Smooth muscle cell (in vitro differentiated cells): ENCODE measurements around the gene ERC2. TPM values are rescaled to one million over a fixed set of nuclear protein-coding genes. Genes with fewer than 3 reads are reported as not detected.

Source experiments
- DNase-seq: peaks from one replicate; lab custom pipeline; 2025; ENCODE audit not compliant: unreplicated experiment; lab: John Stamatoyannopoulos, UW
- H2AFZ ChIP-seq: fragments of 200-600 bp; sonication (generic); 2 replicates; pipeline ENCODE4 v1.6.0; 2016; ENCODE audit warnings: antibody characterized with exemption, low read depth, mild to moderate bottlenecking
- H3F3A ChIP-seq: fragments of 200-600 bp; sonication (generic); 2 replicates; pipeline ENCODE4 v1.6.0; 2017; ENCODE audit warnings: antibody characterized with exemption, low read depth
- H3K27ac ChIP-seq: fragments of 200-600 bp; sonication (generic); 2 replicates; pipeline ENCODE4 v1.5.1; 2016; ENCODE audit warnings: low read depth, mild to moderate bottlenecking
- H3K27me3 ChIP-seq: fragments of 200-600 bp; sonication (generic); 2 replicates; pipeline ENCODE4 v1.6.1; 2016; ENCODE audit warnings: low read depth, mild to moderate bottlenecking
- H3K36me3 ChIP-seq: fragments of 200-600 bp; sonication (generic); 2 replicates; pipeline ENCODE4 v1.5.1; 2016; ENCODE audit warnings: low read depth
- H3K4me1 ChIP-seq: fragments of 200-600 bp; sonication (generic); 2 replicates; pipeline ENCODE4 v1.5.1; 2016; ENCODE audit warnings: low read depth
- H3K4me2 ChIP-seq: fragments of 200-600 bp; sonication (generic); 2 replicates; pipeline ENCODE4 v1.6.0; 2016; ENCODE audit warnings: mild to moderate bottlenecking
- H3K4me3 ChIP-seq: fragments of 200-600 bp; sonication (generic); 2 replicates; pipeline ENCODE4 v1.5.1; 2016; ENCODE audit warnings: mild to moderate bottlenecking
- H3K79me2 ChIP-seq: fragments of 200-600 bp; sonication (generic); 2 replicates; pipeline ENCODE4 v1.6.0; 2016; ENCODE audit warnings: low read depth, mild to moderate bottlenecking
- H3K9ac ChIP-seq: fragments of 200-600 bp; sonication (generic); 2 replicates; pipeline ENCODE4 v1.6.0; 2016; ENCODE audit warnings: low read depth
- H3K9me3 ChIP-seq: fragments of 200-600 bp; sonication (generic); replicated peaks from 2 replicates; pipeline ENCODE4 v1.5.1; 2016; ENCODE audit warnings: low read depth
- H4K20me1 ChIP-seq: fragments of 200-600 bp; sonication (generic); 2 replicates; pipeline ENCODE4 v1.6.0; 2016; ENCODE audit warnings: low read depth
- CTCF ChIP-seq: fragments of 200-600 bp; sonication (generic); IDR thresholded peaks from 2 replicates; pipeline ENCODE4 v1.5.1; 2017; ENCODE audit warnings: borderline replicate concordance, mild to moderate bottlenecking, antibody characterized with exemption; ENCODE audit not compliant: insufficient read depth, poor library complexity, severe bottlenecking
- WGBS: methylation state at CpG from one replicate; pipeline ENCODE4 v1.1.7; 2016; ENCODE audit warnings: low lambda C conversion rate; 5-methylcytosine and 5-hydroxymethylcytosine counted together
- polyA plus RNA-seq: library from polyadenylated mRNA; unstranded; fragments of >200 nt; fragmentation: Nextera tagmentation; extraction: Ambion mirVana; gene quantifications from 2 replicates; pipeline ENCODE4 v1.2.1, GENCODE V29; 2016
- total RNA-seq: library from RNA; depleted of rRNA; stranded (reverse); fragments of >200 nt; gene quantifications from 2 replicates; pipeline ENCODE4 v1.2.3, GENCODE V29; 2014

Gene ERC2
- total and polyA plus RNA-seq, 2 experiments from 2014 or later: 1.1 TPM; not detected in 1

DNA sequence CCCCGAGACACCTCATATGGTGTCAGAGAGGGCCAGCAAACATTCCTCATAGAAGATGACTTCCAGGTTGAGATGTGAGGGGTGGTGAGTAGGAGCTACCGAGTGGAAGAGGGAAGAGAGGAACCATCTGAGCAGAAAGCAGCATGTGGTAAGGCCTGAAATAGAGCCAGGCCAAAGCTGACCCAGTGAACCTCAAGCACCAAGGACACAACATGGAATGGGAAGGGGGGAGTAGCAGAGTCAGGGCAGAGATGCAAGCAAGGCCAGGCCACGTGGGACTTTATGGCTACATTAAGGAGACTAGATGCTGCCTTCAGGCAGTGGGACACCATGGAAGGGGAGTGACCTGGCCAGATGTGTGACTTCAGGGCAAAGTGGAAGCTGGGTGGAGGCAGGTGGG, 942.8 kb downstream of the ERC2 start:
- DNase-seq: no peak
- TF ChIP-seq CTCF: no peak
- Histone ChIP-seq H4K20me1 (no peaks in the 10 kb centered on the region), H3K27ac (no peak overlapping the region), H3K4me2 (no peak overlapping the region), H3K79me2 (no peaks in the 10 kb centered on the region), H3K36me3 (no peaks in the 10 kb centered on the region), H3K27me3 (no peaks in the 10 kb centered on the region), H3K9me3 (no peaks in the 10 kb centered on the region), H3K4me1 (peaks cover 25% of the 10 kb centered on the region), H2AFZ (no peak overlapping the region), H3K9ac (no peak overlapping the region), H3K4me3 (no peak overlapping the region), H3F3A (no peaks in the 10 kb centered on the region)
- WGBS: 92% methylated on average over 3 of the region's 3 CpGs

- H3K27me3 ChIP-seq: no peaks in the 10 kb centered on the region
- no peaks in the 10 kb centered on the region for H3K9me3 ChIP-seq
- no peaks in the 10 kb centered on the region for H4K20me1 ChIP-seq
- WGBS: 93% methylated on average over 4 of the region's 4 CpGs
- no peaks in the 10 kb centered on the region for H3K36me3 ChIP-seq
- no peak overlapping the region for H3K27ac ChIP-seq
- no peak for TF ChIP-seq CTCF
- H3K79me2 ChIP-seq: no peaks in the 10 kb centered on the region
- DNase-seq: no peak
- H3K4me1 ChIP-seq: peaks cover 25% of the 10 kb centered on the region
- no peak overlapping the region for H2AFZ ChIP-seq
- H3K4me3 ChIP-seq: no peak overlapping the region
- H3K9ac ChIP-seq: no peak overlapping the region
- H3K4me2 ChIP-seq: no peak overlapping the region
- H3F3A ChIP-seq: no peaks in the 10 kb centered on the region
These were observed 943.6 kb downstream of the ERC2 start for GRCh38 chr3:55524565-55525244.

GRCh38 chr3:55523471-55523870, 944.8 kb downstream of the ERC2 start:
- Histone ChIP-seq H4K20me1 (no peaks in the 10 kb centered on the region), H3K9ac (no peak overlapping the region), H3F3A (no peaks in the 10 kb centered on the region), H2AFZ (no peak overlapping the region), H3K4me1 (peaks cover 25% of the 10 kb centered on the region), H3K27me3 (no peaks in the 10 kb centered on the region), H3K4me2 (no peak overlapping the region), H3K27ac (no peak overlapping the region), H3K79me2 (no peaks in the 10 kb centered on the region), H3K36me3 (no peaks in the 10 kb centered on the region), H3K4me3 (no peak overlapping the region), H3K9me3 (no peaks in the 10 kb centered on the region)
- WGBS: 94% methylated on average over 2 of the region's 2 CpGs
- TF ChIP-seq CTCF: no peak
- DNase-seq: no peak

- no peak for DNase-seq
- H3K4me2 ChIP-seq: peak overlapping the region; percentile 58
These were observed 946.4 kb downstream of the ERC2 start for GRCh38 chr3:55521738-55522421.

More at GRCh38 chr3:55521738-55522421, 946.4 kb downstream of the ERC2 start:
- no peak overlapping the region for H3K27ac ChIP-seq
- no peak for TF ChIP-seq CTCF
- WGBS: 34% methylated on average over 6 of the region's 6 CpGs
- no peak overlapping the region for H2AFZ ChIP-seq
- H3K79me2 ChIP-seq: no peaks in the 10 kb centered on the region
- no peak overlapping the region for H3K9ac ChIP-seq
- H3K4me3 ChIP-seq: no peak overlapping the region
- no peaks in the 10 kb centered on the region for H3F3A ChIP-seq
- peaks cover 25% of the 10 kb centered on the region for H3K4me1 ChIP-seq
- no peaks in the 10 kb centered on the region for H3K27me3 ChIP-seq
- no peaks in the 10 kb centered on the region for H4K20me1 ChIP-seq
- H3K36me3 ChIP-seq: no peaks in the 10 kb centered on the region
- H3K9me3 ChIP-seq: no peaks in the 10 kb centered on the region
